GM12891 (cell line): ENCODE measurements around the gene GALK1.

Source experiments
- POLR2A ChIP-seq: IDR thresholded peaks from 2 replicates; pipeline ENCODE4 v1.6.1; 2011; ENCODE audit warnings: low read depth, low read length, control low read depth
- POLR2AphosphoS5 ChIP-seq: IDR thresholded peaks from 2 replicates; pipeline ENCODE4 v1.6.1; 2011; ENCODE audit warnings: low read depth, low read length, control low read depth

DNA sequence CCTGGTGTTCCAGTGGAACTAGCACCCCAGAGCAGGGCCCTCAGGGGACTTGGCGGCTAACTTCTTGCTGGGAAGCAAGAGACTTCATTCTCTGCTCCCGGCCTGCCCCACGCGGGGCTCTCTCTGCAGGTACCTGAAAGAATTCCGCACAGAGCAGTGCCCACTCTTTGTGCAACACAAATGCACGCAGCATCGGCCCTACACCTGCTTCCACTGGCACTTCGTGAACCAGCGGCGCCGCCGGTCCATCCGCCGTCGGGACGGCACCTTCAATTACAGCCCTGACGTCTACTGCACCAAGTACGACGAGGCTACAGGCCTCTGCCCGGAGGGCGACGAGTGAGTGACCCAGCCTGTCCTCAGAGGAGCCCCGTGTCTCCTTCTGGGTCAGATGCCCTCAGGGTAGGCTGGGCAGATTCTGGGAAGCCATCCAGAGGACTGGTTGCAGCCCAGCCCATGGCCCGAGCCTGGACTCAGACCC lies 44.7 kb upstream of the GALK1 start:
- TF ChIP-seq POLR2AphosphoS5 (no peak), POLR2A (no peak)
